Sciatic nerve (tissue), 2 donors: Measurements from ENCODE around the gene AJAP1. TPM values are rescaled to one million over a fixed set of nuclear protein-coding genes. Genes with fewer than 3 reads are reported as not detected.
"Not testable (repeated sequence)": the region's sequence is repeated elsewhere in the genome, so short reads cannot be mapped to it uniquely, and the experiment has no call there.

Experiments used
- ATAC-seq: fragments of 200-7000 bp; cut with Tn5 transposase; one replicate; pipeline ENCODE4 v1.9.1; 2020; ENCODE audit warnings: mild to moderate bottlenecking, moderate library complexity
- DNase-seq: peaks from one replicate; pipeline ENCODE4 v3.0.0-alpha.2; 2020; ENCODE audit warnings: low spot score
- intact Hi-C: fragments of 100-400 bp; cut with DNase I; formaldehyde crosslinking; loops from one replicate; pipeline ENCODE4 v1.14.2; 2022
- total RNA-seq: library from RNA; stranded (reverse); fragmentation: NEBNext Ultra II Directional; extraction: Animal tissue kit (Norgen Biotek cat#: 25700); gene quantifications from one replicate; pipeline ENCODE4 v1.2.1, GENCODE V29; 2021
- donor health status: DM: no; HTN: no; CAD: no.
- donor health status: DM: no; HTN: no; CAD: no.

AJAP1 gene, protein sequence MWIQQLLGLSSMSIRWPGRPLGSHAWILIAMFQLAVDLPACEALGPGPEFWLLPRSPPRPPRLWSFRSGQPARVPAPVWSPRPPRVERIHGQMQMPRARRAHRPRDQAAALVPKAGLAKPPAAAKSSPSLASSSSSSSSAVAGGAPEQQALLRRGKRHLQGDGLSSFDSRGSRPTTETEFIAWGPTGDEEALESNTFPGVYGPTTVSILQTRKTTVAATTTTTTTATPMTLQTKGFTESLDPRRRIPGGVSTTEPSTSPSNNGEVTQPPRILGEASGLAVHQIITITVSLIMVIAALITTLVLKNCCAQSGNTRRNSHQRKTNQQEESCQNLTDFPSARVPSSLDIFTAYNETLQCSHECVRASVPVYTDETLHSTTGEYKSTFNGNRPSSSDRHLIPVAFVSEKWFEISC
- total RNA-seq: 1.4 TPM

DNA sequence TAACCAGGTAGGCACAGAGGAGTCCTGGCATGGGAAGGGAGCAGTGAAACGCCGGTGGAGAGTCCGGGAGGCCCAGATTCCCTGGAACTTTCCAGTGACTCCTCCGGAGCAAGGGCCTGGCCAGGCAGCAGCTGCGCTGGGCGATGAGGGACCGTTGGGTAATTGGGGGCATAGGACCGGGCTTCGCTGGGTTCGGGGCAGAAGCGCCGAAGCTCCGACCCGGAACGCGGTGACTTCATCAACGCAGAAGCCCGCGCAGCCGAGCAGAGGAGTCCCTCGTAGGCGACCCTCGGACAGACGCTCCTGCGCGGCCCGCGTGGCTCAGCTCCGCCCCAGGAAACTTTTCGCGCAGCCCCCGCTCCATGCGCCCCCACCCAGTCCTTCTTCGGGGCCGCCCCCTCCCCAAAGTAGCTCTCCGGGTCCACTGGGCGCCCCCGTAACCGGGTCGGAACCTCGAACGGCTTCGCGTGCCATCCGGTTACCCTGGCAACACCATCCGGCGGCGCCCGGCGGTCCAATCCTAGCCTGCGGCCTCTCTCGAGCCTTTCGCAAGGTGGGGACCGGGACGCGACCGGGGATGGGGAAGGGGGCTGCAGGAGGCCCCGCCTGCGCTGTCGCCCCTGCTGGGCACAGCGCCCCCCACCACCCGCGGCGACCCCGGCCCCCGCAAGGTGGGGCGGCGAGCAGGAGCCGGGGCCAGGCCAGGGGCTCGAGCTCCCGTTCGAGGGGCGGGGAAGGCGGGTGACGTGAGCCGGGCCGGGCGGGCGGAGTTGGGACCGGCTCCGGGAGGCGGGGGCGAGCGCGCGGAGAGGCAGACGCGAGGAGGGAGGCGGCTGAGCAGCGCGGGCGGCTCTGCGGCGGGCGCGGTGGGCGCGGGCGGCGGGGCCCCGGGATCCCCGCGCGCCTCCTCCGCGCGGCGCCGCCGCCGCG lies at the start of gene AJAP1:
Gene AJAP1, plus strand, starts transcription at position 814 of the 930 bp plus-strand sequence. CDS start 817 bp downstream, outside the sequence.
- DNase-seq: no peak
- intact Hi-C loops: no loop called here
- ATAC-seq: no peak

DNA sequence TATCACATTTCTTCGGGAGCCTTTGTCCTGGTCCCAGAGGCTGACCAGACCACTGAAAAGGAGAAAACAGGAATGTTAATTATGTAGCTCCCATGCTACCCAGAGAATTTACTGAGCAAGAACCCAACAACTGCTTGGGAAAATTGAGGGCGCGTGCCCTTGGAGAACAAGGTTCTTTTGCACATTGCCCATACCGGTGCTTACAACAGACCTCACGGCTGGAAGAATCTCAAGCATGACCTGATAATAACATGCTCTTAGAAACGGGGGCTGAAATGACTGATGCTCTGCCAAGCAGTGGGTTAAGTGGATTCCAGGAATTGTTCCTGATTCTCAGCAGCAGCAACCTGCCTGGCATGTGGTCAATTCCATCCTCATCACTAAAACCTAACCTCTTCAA lies 49.3 kb upstream of the AJAP1 start:
- intact Hi-C loops: no loop called here
- ATAC-seq (no peak), DNase-seq (no peak)

DNA sequence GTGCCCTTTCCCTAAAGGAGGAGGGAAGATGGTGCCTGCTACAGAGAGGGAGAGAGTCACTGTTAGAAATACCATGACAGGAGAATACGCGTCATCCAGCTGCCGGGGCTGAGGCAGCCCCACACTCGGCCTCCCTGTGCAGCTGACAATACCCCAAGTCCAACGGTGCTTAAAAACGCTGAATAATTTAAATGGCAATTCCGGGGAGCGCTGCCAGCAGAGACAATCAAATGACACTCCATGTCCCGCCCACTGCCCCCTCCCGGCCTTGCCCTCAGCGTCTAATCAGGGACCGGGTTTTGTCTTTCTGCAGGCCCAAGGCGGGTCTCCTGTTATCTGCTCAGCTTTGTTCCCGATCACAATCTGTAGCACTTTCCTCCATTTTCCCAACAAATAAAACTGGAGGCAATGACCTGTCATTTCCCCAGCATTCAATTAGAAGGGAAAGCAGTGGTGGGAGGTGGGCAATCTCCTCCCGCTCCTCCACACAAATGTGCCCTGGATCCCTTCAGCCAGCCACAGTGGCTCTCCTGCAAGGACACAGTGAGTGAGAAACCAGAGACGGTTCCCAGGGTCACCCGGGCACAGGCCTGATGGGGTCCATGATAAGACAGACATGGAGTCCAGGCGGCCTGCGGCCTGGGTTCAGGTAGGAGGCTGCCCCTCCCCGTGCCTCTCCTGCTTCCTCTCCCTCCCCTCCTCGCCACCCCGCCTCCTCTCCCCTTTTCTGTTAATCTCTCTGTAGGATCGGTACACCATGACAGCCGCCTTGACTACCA lies 42.7 kb upstream of the AJAP1 start:
- DNase-seq (no peak), ATAC-seq (no peak)
- intact Hi-C loops: no loop called here

DNA sequence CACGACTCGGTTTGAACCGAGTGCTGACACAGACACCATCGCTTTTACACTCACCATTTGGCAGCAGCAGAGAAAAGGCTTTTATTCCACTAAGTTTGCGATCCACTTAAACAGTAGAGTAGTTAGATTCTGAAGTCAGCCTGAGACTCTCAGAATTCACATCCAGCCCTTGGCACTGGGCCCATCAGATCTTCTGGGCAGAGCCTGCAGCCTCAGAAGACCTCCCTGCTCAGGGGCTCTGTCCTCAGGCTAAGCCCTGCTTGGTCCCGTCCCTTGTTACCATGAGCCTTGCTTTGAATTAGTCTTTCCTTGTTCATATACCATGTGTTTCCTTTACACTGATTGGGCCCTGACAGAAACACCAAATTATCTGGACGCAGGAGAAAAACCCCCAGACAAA lies 41.4 kb upstream of the AJAP1 start:
- ATAC-seq (no peak), DNase-seq (no peak)
- intact Hi-C loops: no loop called here

DNA sequence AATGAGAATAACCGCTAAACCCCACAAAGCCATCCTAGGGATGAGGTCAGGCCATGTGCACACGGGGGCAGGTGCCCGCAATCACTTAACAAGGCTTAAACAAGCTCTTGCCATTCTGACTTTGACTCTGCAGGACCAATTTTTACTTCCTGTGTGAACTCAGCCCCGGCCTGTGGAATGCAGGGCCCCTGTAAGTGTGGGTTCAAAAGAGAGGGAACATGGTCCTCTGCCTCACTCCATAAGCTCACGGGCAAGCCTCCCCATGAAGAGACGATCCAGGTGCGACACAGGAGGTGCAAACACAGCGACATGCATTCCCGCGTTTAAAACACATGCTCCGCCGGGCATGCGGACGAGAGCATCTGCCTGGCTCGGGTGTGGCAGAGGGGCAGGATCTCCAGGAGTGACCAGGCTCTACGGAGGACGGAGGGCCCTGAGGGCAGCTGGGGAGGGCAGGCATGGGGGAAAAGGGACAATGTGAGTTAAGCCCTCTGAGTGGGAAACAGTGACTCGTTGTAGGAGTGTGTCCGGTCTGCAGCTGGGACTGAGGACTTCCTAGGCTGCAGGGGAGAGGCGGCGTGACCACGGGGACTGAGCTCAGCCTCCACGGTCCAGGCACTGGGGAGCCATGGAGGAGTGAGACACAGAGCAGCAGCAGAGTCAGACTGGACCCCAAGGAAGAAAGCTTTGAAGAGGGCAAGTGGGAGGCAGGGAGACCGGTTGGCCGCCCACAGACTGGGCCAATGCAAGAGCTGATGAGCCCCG lies 40.6 kb upstream of the AJAP1 start:
- intact Hi-C loops: no loop called here
- ATAC-seq (no peak), DNase-seq (no peak)

- intact Hi-C loops: no loop called here
- ATAC-seq: no peak
These were observed 39.9 kb upstream of the AJAP1 start for GRCh38 chr1:4614371-4615137.

DNA sequence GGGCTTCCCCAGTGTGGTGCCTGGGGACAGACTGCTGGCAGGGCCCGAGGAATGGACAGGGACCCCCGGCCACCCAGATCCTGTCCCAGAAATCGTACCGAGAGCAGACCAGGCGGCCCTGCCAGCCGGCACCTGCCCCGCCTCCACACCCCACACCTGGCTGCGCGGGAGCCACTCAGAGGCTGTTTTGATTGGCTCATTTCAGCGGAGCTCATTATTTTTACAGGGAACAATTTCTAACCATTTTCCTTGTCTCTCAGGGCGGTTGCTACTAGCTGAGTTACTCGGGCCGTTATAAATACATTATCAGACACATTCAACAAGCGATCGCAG lies 39.3 kb upstream of the AJAP1 start:
- no peak for ATAC-seq
- DNase-seq: no peak
- intact Hi-C loops: no loop called here

More at GRCh38 chr1:4614371-4615137, 39.9 kb upstream of the AJAP1 start:
- DNase-seq: no peak

DNA sequence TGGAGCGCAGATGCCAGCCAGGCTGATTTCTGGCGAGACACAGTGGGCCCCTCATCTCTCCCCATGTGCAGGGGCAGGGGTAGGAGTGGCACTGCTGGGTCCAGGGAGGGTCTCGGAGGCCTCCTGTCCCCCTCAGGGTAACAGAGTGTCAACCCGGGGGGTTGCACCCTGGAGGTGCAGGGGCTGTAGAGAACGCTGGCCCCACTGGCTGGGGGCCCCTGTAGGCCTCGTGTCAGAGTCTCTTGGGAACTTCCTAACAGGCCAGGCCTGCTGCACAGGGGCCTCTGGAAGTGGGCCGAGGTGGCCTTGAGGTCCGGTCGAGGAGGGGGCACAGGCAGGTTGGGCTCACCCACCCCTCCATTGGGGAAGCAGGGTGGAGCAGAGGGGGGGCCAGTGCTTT lies 38.9 kb upstream of the AJAP1 start:
- DNase-seq: no peak
- ATAC-seq: no peak
- intact Hi-C loops: no loop called here

- intact Hi-C loops: no loop called here
- DNase-seq (no peak), ATAC-seq (no peak)
These were observed 37.5 kb upstream of the AJAP1 start for GRCh38 chr1:4616831-4617465.

GRCh38 chr1:4617506-4617905 lies 36.9 kb upstream of the AJAP1 start:
- ATAC-seq (no peak), DNase-seq (no peak)
- intact Hi-C loops: no loop called here

GRCh38 chr1:4618827-4619226 lies 35.6 kb upstream of the AJAP1 start:
- intact Hi-C loops, DNase-seq, ATAC-seq: not testable (repeated sequence)

- ATAC-seq: no peak
These were observed 32.8 kb upstream of the AJAP1 start for GRCh38 chr1:4621646-4622045.

GRCh38 chr1:4622821-4623220 lies 31.6 kb upstream of the AJAP1 start:
- intact Hi-C loops: no loop called here
- no peak for DNase-seq
- ATAC-seq: no peak

More at GRCh38 chr1:4621646-4622045, 32.8 kb upstream of the AJAP1 start:
- DNase-seq: no peak
- intact Hi-C loops: no loop called here

GRCh38 chr1:4624141-4624715 lies 30.2 kb upstream of the AJAP1 start:
- intact Hi-C loops: no loop called here
- ATAC-seq: no peak
- DNase-seq: no peak

DNA sequence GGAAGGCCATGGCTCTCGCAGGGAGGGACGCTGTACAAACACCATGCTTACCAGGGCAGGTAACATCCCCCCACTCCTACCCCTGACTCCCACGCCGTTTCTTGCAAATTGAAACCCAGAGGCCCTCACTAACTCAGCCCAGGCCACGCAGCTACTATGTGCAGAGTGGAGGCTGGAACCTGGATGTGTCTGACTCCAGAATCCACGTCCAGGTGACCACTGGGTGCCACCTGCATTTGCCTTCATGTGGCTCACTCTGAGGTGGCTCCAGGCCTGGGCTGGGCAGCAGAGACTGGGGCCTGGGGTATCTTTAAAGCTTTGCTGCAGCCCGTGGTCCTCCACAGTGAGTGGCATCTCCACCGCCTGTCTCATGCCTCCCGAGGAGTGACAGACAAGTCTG lies 29.6 kb upstream of the AJAP1 start:
- intact Hi-C loops: loop anchor here (5.0 kb wide), 1 partner anchor 1792 kb away; no protein-coding TSS in a partner anchor
- ATAC-seq (no peak), DNase-seq (no peak)

DNA sequence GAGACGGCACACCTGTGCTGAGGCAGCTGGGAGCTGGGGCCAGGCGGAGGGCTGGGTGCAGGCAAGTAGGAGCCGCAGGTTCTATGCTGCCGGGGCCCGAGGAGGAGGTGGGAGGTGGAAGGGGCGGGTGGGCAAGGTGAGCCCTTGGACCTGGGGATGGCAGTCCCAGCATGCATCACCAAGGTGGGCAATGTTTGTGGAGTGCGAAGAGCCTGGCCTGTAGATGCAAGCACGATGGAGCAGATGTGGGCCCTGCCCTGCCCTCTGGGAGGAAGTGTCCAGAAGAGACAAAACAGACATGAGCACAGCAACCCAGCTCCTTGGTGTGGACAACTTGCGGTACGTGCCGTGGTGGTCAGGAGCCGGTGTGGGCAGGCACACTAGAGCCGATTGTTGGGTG lies 28.3 kb upstream of the AJAP1 start:
- intact Hi-C loops: loop anchor here (5.0 kb wide), 1 partner anchor 1794 kb away; no protein-coding TSS in a partner anchor
- ATAC-seq (no peak), DNase-seq (no peak)
